Measurements from ENCODE around the gene PRKRIP1. TPM values are rescaled to one million over a fixed set of nuclear protein-coding genes. Genes with fewer than 3 reads are reported as not detected.
"Not testable (repeated sequence)": the region's sequence is repeated elsewhere in the genome, so short reads cannot be mapped to it uniquely, and the experiment has no call there.

PRKRIP1 gene
- total and polyA plus RNA-seq, 2 donors from 2014 or later: 20.8 to 25.9 TPM

DNA sequence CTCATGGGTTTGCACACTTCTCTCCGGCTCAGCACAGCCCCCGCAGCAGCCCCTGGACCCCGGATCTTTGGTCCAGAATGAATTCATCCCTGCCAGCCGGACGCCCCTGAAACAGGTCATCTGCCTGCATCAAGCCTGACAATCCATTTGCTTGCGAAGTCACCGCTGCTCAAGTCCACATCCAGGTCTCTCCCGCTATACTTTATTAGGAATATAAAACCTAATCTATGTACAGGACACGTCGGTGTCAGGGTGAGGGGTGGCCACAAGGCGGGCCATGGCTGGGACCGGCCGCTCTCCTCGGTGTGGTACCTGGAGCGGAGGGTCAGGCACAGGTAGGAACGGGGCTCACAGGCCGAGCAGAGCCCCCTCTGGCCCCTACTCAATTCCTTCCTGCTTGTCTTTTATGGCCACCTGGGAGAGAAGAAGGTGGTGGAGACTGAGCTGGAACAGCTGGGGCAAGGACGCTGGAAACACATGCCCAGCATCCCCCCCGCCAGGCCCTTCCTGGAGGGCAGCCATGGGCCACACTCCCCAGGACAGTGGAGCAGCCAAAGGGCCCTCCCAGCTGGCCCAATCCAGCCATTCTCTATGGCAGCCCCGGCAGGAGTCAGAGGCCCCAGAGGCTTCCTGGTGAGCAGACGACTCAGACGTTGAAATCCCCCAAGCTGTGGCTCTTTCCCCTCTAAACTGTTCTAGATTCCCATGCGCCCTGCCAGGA is 77.3 kb downstream of the PRKRIP1 start:
- Histone ChIP-seq H3K27ac (ENCODE audit: low read depth in 2 of 2, low read length in 2 of 2) (no peak overlapping the region), H3K4me1 (ENCODE audit: control insufficient read depth in 2 of 3, insufficient read depth in 2 of 3, low read depth in 1 of 3, low read length in 3 of 3) (peaks cover 0 to 3% (median 0%) of the 10 kb centered on the region in 3 donors), H3K27me3 (ENCODE audit: control insufficient read depth, insufficient read depth, low read length) (no peaks in the 10 kb centered on the region), H3K4me3 (ENCODE audit: low read length in 3 of 3) (no peak overlapping the region), H3K36me3 (ENCODE audit: control insufficient read depth in 2 of 3, insufficient read depth in 3 of 3, low read length in 3 of 3) (peaks cover 0 to 8% (median 0%) of the 10 kb centered on the region in 3 donors), H3K9ac (ENCODE audit: low read length in 3 of 3) (no peak overlapping the region), H3K9me3 (ENCODE audit: control insufficient read depth in 2 of 3, insufficient read depth in 1 of 3, low read length in 3 of 3) (no peaks in the 10 kb centered on the region)
- DNase-seq (peak in 1 of 5 donors; percentile 57), FAIRE-seq (no peak)
- intact Hi-C loops (cut with DNase I): no loop called here
- no peak for TF ChIP-seq CTCF (IDR thresholded peaks at IDR 0.05; ENCODE audit: borderline replicate concordance, extremely low read depth, insufficient read depth)

GRCh38 chr7:102474116-102474515 is 78.0 kb downstream of the PRKRIP1 start:
- FAIRE-seq: not testable (repeated sequence)
- DNase-seq: peak in 1 of 5 donors; percentile 37

GRCh38 chr7:102474736-102475435 is 78.7 kb downstream of the PRKRIP1 start:
- H3K4me1 ChIP-seq (ENCODE audit: control insufficient read depth in 2 of 3, insufficient read depth in 2 of 3, low read depth in 1 of 3, low read length in 3 of 3); H3K27me3 ChIP-seq (ENCODE audit: control insufficient read depth, insufficient read depth, low read length); FAIRE-seq; H3K27ac ChIP-seq (ENCODE audit: low read depth in 2 of 2, low read length in 2 of 2); H3K9me3 ChIP-seq (ENCODE audit: control insufficient read depth in 2 of 3, insufficient read depth in 1 of 3, low read length in 3 of 3); H3K36me3 ChIP-seq (ENCODE audit: control insufficient read depth in 2 of 3, insufficient read depth in 3 of 3, low read length in 3 of 3); intact Hi-C loops (cut with DNase I); H3K4me3 ChIP-seq (ENCODE audit: low read length in 3 of 3); H3K9ac ChIP-seq (ENCODE audit: low read length in 3 of 3): not testable (repeated sequence)
- peak in 1 of 5 donors; percentile 32 for DNase-seq

More at GRCh38 chr7:102474116-102474515, 78.0 kb downstream of the PRKRIP1 start:
- H3K27ac ChIP-seq (ENCODE audit: low read depth in 2 of 2, low read length in 2 of 2); H3K9me3 ChIP-seq (ENCODE audit: control insufficient read depth in 2 of 3, insufficient read depth in 1 of 3, low read length in 3 of 3); intact Hi-C loops (cut with DNase I); H3K27me3 ChIP-seq (ENCODE audit: control insufficient read depth, insufficient read depth, low read length); H3K4me1 ChIP-seq (ENCODE audit: control insufficient read depth in 2 of 3, insufficient read depth in 2 of 3, low read depth in 1 of 3, low read length in 3 of 3); H3K36me3 ChIP-seq (ENCODE audit: control insufficient read depth in 2 of 3, insufficient read depth in 3 of 3, low read length in 3 of 3); H3K9ac ChIP-seq (ENCODE audit: low read length in 3 of 3); H3K4me3 ChIP-seq (ENCODE audit: low read length in 3 of 3): not testable (repeated sequence)

Small RNAs within 50 kb of the gene (microRNA-seq; reads per million reads assigned to microRNA genes)
- not detected for gene MIR4467
- not detected for gene MIR5090
- not detected for gene MIR548O

Other genes starting within 250 kb of the PRKRIP1 start
- gene SH2B2, start 109.5 kb upstream of the PRKRIP1 start, total RNA-seq: 11.0 TPM
- gene SH2B2, start 109.5 kb upstream of the PRKRIP1 start, polyA plus RNA-seq (ENCODE audit: insufficient read depth, low read depth, low replicate concordance): 4.5 TPM
- not detected for gene SPDYE6, start 39.9 kb upstream of the PRKRIP1 start, total RNA-seq
- not detected for gene SPDYE6, start 39.9 kb upstream of the PRKRIP1 start, polyA plus RNA-seq (ENCODE audit: insufficient read depth, low read depth, low replicate concordance)
- gene ORAI2, start 37.2 kb downstream of the PRKRIP1 start, total RNA-seq: 45.6 TPM
- gene ORAI2, start 37.2 kb downstream of the PRKRIP1 start, polyA plus RNA-seq (ENCODE audit: insufficient read depth, low read depth, low replicate concordance): 13.8 TPM
- gene ALKBH4, start 68.5 kb downstream of the PRKRIP1 start, total RNA-seq: 14.0 TPM
- 15.4 TPM for gene ALKBH4, start 68.5 kb downstream of the PRKRIP1 start, polyA plus RNA-seq (ENCODE audit: insufficient read depth, low read depth, low replicate concordance)
- 14.1 TPM for gene LRWD1, start 68.6 kb downstream of the PRKRIP1 start, total RNA-seq
- 14.0 TPM for gene LRWD1, start 68.6 kb downstream of the PRKRIP1 start, polyA plus RNA-seq (ENCODE audit: insufficient read depth, low read depth, low replicate concordance)
- 42.0 TPM for gene POLR2J, start 82.6 kb downstream of the PRKRIP1 start, total RNA-seq
- 117 TPM for gene POLR2J, start 82.6 kb downstream of the PRKRIP1 start, polyA plus RNA-seq (ENCODE audit: insufficient read depth, low read depth, low replicate concordance)
- gene RASA4B, start 121.4 kb downstream of the PRKRIP1 start, total RNA-seq: 22.5 TPM
- 24.0 TPM for gene RASA4B, start 121.4 kb downstream of the PRKRIP1 start, polyA plus RNA-seq (ENCODE audit: insufficient read depth, low read depth, low replicate concordance)
- 21.6 TPM for gene UPK3BL2, start 147.3 kb downstream of the PRKRIP1 start, total RNA-seq
- gene UPK3BL2, start 147.3 kb downstream of the PRKRIP1 start, polyA plus RNA-seq (ENCODE audit: insufficient read depth, low read depth, low replicate concordance): 6.8 TPM
- gene SPDYE2, start 154.9 kb downstream of the PRKRIP1 start, total RNA-seq: 0.50 TPM
- gene SPDYE2, start 154.9 kb downstream of the PRKRIP1 start, polyA plus RNA-seq (ENCODE audit: insufficient read depth, low read depth, low replicate concordance): not detected
- gene POLR2J3, start 176.2 kb downstream of the PRKRIP1 start, total RNA-seq: 48.0 TPM
- gene POLR2J3, start 176.2 kb downstream of the PRKRIP1 start, polyA plus RNA-seq (ENCODE audit: insufficient read depth, low read depth, low replicate concordance): 70.8 TPM
- 63.3 TPM for gene RASA4, start 220.4 kb downstream of the PRKRIP1 start, total RNA-seq
- 47.0 TPM for gene RASA4, start 220.4 kb downstream of the PRKRIP1 start, polyA plus RNA-seq (ENCODE audit: insufficient read depth, low read depth, low replicate concordance)
- 23.9 TPM for gene UPK3BL1, start 246.4 kb downstream of the PRKRIP1 start, total RNA-seq
- gene UPK3BL1, start 246.4 kb downstream of the PRKRIP1 start, polyA plus RNA-seq (ENCODE audit: insufficient read depth, low read depth, low replicate concordance): 44.5 TPM

Measured in kidney (tissue), 14 donors.